ENCODE measurements around the gene PRMT2. TPM values are rescaled to one million over a fixed set of nuclear protein-coding genes. Genes with fewer than 3 reads are reported as not detected.

The PRMT2 gene
- total and polyA plus RNA-seq, 2 donors (not counting 1 experiment from before 2014, with no cell fraction given): 80.1 to 102 TPM

GRCh38 chr21:46605767-46606426, 29.6 kb upstream of the PRMT2 start:
- intact Hi-C loops (cut with micrococcal nuclease): no loop called here
- Mint-ChIP-seq H3K27ac (no peak overlapping the region), H3K27me3 (no peaks in the 10 kb centered on the region), H3K4me1 (peaks cover 23% of the 10 kb centered on the region), H3K4me3 (no peak overlapping the region), H3K9me3 (ENCODE audit: insufficient read depth) (no peaks in the 10 kb centered on the region)
- Histone ChIP-seq H3K27me3 (replicated peaks in 1 of 4; ENCODE audit: control extremely low read depth in 1 of 4, control insufficient read depth in 3 of 4, insufficient read depth in 4 of 4, low read length in 3 of 4) (no peaks in the 10 kb centered on the region), H3K79me2 (ENCODE audit: control insufficient read depth, insufficient read depth, low read length) (no peaks in the 10 kb centered on the region), H4K20me1 (ENCODE audit: control insufficient read depth, insufficient read depth, low read length, poor library complexity, severe bottlenecking) (no peaks in the 10 kb centered on the region), H3K4me2 (replicated peaks; ENCODE audit: low read depth, low read length, poor library complexity, severe bottlenecking) (peak overlapping the region; percentile 42), H3K9me3 (ENCODE audit: control extremely low read depth in 1 of 3, control insufficient read depth in 2 of 3, insufficient read depth in 1 of 3, low read length in 2 of 3) (peaks cover 0 to 11% (median 9%) of the 10 kb centered on the region in 3 donors), H2AFZ (ENCODE audit: insufficient read depth, low read depth, low read length, poor library complexity, severe bottlenecking) (peak overlapping the region; percentile 26), H3K4me3 (ENCODE audit: control extremely low read depth in 1 of 5, extremely low read depth in 1 of 5, insufficient read depth in 1 of 5, low read depth in 2 of 5, low read length in 4 of 5) (no peak overlapping the region), H3K4me1 (ENCODE audit: control insufficient read depth in 2 of 2, insufficient read depth in 2 of 2, low read length in 2 of 2) (peaks cover 9 to 23% of the 10 kb centered on the region in 2 donors), H3K27ac (ENCODE audit: low read length in 2 of 2) (no peak overlapping the region), H3K36me3 (replicated peaks in 1 of 2; ENCODE audit: control extremely low read depth in 1 of 2, control insufficient read depth in 1 of 2, extremely low read depth in 1 of 2, insufficient read depth in 2 of 2, low read length in 1 of 2) (no peaks in the 10 kb centered on the region), H3K9ac (ENCODE audit: low read length) (no peak overlapping the region)
- TF ChIP-seq EZH2 (IDR thresholded peaks at IDR 0.05; ENCODE audit: borderline replicate concordance, insufficient read depth, low read depth, low read length, poor library complexity, severe bottlenecking): no peak
- TF ChIP-seq CTCF (IDR thresholded peaks at IDR 0.05): no peak
- CTCF ChIA-PET: no interaction called here
- ATAC-seq (ENCODE audit: low read depth) (peak; percentile 68), DNase-seq (peak; percentile 58)
- POLR2A ChIA-PET: no interaction called here
- 52% methylated on average over 11 of the region's 14 CpGs for WGBS (ENCODE audit: insufficient coverage)

GRCh38 chr21:46606427-46606813, 29.1 kb upstream of the PRMT2 start:
- Histone ChIP-seq H3K9ac (ENCODE audit: low read length) (no peak overlapping the region), H3K4me1 (ENCODE audit: control insufficient read depth in 2 of 2, insufficient read depth in 2 of 2, low read length in 2 of 2) (peaks cover 9 to 23% of the 10 kb centered on the region in 2 donors), H3K9me3 (ENCODE audit: control extremely low read depth in 1 of 3, control insufficient read depth in 2 of 3, insufficient read depth in 1 of 3, low read length in 2 of 3) (peaks cover 0 to 14% (median 11%) of the 10 kb centered on the region in 3 donors), H3K79me2 (ENCODE audit: control insufficient read depth, insufficient read depth, low read length) (no peaks in the 10 kb centered on the region), H3K27ac (ENCODE audit: low read length in 2 of 2) (no peak overlapping the region), H3K36me3 (replicated peaks in 1 of 2; ENCODE audit: control extremely low read depth in 1 of 2, control insufficient read depth in 1 of 2, extremely low read depth in 1 of 2, insufficient read depth in 2 of 2, low read length in 1 of 2) (no peaks in the 10 kb centered on the region), H2AFZ (ENCODE audit: insufficient read depth, low read depth, low read length, poor library complexity, severe bottlenecking) (peak overlapping the region; percentile 26), H3K27me3 (replicated peaks in 1 of 4; ENCODE audit: control extremely low read depth in 1 of 4, control insufficient read depth in 3 of 4, insufficient read depth in 4 of 4, low read length in 3 of 4) (no peaks in the 10 kb centered on the region), H4K20me1 (ENCODE audit: control insufficient read depth, insufficient read depth, low read length, poor library complexity, severe bottlenecking) (no peaks in the 10 kb centered on the region), H3K4me3 (ENCODE audit: control extremely low read depth in 1 of 5, extremely low read depth in 1 of 5, insufficient read depth in 1 of 5, low read depth in 2 of 5, low read length in 4 of 5) (no peak overlapping the region), H3K4me2 (replicated peaks; ENCODE audit: low read depth, low read length, poor library complexity, severe bottlenecking) (peak overlapping the region; percentile 42)
- ATAC-seq (ENCODE audit: low read depth) (no peak), DNase-seq (no peak)
- intact Hi-C loops (cut with micrococcal nuclease): no loop called here
- Mint-ChIP-seq H3K4me1 (peaks cover 23% of the 10 kb centered on the region), H3K27me3 (no peaks in the 10 kb centered on the region), H3K4me3 (no peak overlapping the region), H3K27ac (no peak overlapping the region), H3K9me3 (ENCODE audit: insufficient read depth) (no peaks in the 10 kb centered on the region)
- 30% methylated on average over 6 of the region's 7 CpGs for WGBS (ENCODE audit: insufficient coverage)
- TF ChIP-seq EZH2 (IDR thresholded peaks at IDR 0.05; ENCODE audit: borderline replicate concordance, insufficient read depth, low read depth, low read length, poor library complexity, severe bottlenecking) (no peak), CTCF (IDR thresholded peaks at IDR 0.05) (no peak)
- CTCF ChIA-PET: no interaction called here
- POLR2A ChIA-PET: no interaction called here

Data from B cell (primary cell).